ENCODE measurements around the gene NSFL1C.

DNA sequence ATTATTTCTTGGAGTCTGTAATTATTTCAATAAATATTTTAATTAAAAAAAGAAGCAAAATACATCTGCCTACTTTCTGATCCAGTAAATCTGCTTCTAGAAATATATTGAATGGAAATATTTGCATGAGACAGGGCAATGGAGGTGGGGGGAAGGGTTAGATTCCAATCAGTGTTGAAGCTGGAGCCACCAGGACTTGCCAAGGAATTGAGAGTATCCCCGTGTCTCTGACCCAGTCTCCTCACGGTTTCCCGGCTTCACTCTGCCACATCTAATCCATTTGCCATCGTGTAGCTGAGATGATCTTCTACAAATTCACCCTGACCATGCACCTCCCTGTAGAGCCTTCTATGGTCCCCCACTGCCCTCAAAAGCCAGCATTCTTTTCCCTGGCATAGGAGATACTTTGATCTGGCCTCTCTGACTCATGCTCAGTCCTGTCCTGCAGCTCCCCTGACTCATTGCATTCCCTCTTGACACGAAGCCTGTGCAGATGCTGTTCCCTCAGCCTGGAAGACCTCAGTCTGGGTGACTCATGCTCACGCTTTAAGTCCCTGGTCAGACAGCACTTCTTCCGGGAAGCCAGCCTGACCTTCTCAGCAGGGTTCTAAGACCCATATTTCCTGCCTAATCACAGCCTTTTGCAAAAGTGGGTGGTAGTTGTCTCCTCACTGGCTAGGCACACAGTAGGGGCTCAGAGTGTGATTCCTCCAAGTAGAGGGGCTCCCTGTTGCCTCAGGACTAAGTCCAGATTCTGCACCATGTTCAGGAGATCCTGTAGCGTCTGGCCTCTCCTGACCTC is 50.8 kb downstream of the NSFL1C start:
- TF ChIP-seq FOXM1 (IDR thresholded peaks at IDR 0.05; ENCODE audit: borderline replicate concordance, low read depth) (no peak), EP300 (IDR thresholded peaks at IDR 0.05; ENCODE audit: borderline replicate concordance) (peak; percentile 14; the same call in 1 of the 2 replicates)
